NCI-H82 treated with DMSO at 0.1 percent for 48 hours (cell line): Measurements from ENCODE around the gene PLEKHF1.
A peak's percentile ranks its signal among the peaks of the same experiment; 100 is the strongest.
"Not testable (repeated sequence)": the region's sequence is repeated elsewhere in the genome, so short reads cannot be mapped to it uniquely, and the experiment has no call there.

ENCODE experiments used
- DNase-seq: peaks from one replicate; lab custom pipeline; 2025; ENCODE audit not compliant: unreplicated experiment; lab: John Stamatoyannopoulos, UW

PLEKHF1 gene

DNA sequence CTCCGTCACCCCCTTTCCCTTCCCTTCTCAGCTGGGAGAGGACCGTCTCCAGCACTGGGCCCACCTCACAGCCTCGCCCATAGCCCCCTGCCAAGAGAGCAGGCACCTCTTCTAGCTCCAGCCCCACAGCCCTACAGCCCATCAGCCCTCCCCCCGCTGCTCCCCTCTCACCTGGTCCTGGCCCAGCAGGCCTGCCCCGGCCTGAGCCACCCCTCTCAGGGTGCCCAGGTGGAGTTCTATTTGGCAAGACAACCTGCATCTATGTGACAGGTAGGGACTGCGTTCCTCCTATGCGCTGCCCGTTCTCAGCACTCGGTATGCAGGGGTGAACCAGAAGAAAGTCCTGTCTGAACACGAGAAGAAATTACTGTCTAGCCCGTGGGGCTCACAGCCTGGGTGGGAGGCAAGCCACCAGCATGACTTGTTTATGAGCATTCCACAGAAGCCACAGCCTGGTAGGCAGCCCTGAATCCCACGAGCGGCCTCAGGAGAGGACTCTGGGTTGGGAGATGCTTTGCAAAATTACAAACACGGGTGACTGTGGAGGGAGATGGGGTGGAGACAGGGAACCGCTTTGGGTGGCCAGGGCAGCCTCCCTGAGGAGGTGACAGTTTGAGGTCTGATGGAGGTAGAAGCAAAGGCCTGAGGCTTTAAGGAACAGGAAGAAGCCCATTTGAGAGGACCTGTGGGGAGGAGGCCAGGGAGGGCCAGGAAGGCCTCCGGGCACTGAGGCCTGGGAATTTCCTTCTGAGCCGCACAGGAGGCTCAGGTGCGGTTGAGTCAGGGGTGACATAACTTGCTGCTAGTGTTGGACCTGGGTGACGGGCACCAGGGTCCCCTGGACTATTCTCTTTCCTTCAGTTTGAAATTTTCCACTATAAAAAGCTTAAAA is 1.2 kb upstream of the PLEKHF1 start:
- no peak for DNase-seq

- DNase-seq, result no peak
These were observed 477 bp upstream of the PLEKHF1 start for GRCh38 chr19:29664753-29665214.

DNA sequence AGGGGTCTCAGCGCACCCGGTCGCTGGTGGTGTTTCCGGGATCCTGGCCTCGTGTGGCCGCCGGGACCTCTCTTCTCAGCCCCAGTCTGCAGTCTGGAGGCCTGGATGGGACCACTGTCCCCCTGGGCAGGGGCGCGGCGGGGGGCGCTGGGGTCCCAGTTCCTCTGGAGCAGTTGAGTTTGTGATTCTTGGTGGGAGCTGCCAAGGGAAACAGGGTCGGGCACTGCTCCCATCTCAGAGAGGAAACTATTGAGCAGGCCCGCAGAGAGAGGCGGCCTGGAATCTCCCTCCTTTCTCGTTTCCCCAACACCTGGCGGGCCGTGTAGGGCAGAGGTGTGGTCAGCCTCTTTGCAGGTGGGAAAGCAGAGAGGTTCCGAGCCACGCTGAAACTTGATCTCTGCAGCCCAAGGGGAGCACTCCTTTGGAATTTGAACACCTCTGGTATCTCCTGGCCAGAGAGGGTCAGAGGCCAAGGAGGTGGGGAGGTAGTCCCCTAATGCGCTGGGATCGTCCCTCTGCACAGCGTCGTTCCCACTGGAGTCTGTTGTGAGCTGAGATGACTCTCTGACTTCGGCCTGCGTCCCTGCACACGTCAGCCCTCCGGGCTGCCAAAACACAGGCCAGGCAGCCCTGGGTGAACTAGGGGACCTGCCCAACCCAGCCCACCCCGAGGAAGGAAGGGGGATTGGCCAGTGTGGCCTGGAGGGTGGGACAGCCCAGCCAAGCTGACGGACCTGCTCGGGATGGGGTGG is 741 bp downstream of the PLEKHF1 start:
- no peak for DNase-seq

DNA sequence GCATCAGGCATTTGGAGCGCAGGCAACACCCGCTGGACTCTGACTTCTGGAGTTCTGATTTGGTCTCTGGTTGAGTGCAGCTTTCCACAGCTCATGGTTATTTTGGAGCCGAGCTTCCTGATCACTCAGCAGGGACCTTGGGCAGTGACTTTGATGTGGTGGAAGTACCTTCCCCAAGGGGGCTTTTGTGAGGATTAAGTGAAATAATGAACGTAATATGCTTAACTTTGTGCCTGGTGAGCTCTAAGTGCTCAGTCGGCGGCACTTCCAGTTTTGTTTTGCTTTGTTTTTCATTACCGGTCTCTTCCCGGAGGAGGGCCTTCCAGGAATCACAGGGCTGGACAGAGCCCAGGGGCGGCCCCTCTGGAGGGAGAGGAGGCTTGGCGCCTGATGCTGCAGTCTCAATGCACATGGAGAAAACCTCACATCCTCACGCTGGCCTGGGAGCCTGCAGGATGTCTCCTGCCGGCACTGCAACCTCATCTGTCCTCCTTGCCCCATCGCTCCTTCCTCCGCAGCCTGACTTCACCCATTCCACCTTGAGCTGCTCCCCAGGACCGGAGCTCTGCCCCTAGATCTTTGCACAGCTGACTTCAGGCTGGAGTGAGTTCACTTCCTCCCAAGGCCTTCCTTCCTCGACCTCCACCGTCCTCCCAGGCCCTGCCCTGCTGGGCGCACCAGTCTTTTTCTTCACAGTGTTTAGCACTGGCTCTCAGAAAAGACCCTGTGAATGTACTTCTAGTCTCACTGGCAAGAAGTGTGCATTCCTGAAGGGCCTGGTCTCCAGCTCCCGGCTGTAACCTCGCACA is 1.5 kb downstream of the PLEKHF1 start:
- DNase-seq, result peak; percentile 38

DNA sequence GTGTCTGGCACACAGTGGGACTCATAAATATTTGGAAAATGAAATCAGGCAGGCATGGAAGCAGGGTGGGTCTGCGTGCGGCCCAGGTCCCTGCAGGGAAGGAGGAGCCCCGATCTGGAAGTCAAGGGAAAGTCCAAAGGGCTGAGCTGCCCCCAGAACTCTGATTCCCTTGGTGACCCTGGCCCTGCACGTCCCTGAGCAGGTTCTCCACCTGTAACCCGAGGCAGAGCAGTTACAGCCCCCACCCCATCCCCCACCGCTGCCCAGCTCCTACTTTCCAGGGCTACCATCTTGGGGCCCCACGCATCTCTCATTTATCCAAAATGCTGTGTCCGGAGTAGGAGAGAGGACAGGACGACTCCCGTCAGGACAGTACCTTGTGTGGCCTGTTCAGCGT is 2.1 kb downstream of the PLEKHF1 start:
- no peak for DNase-seq

- no peak for DNase-seq
These were observed 2.7 kb downstream of the PLEKHF1 start for GRCh38 chr19:29667901-29668341.

DNA sequence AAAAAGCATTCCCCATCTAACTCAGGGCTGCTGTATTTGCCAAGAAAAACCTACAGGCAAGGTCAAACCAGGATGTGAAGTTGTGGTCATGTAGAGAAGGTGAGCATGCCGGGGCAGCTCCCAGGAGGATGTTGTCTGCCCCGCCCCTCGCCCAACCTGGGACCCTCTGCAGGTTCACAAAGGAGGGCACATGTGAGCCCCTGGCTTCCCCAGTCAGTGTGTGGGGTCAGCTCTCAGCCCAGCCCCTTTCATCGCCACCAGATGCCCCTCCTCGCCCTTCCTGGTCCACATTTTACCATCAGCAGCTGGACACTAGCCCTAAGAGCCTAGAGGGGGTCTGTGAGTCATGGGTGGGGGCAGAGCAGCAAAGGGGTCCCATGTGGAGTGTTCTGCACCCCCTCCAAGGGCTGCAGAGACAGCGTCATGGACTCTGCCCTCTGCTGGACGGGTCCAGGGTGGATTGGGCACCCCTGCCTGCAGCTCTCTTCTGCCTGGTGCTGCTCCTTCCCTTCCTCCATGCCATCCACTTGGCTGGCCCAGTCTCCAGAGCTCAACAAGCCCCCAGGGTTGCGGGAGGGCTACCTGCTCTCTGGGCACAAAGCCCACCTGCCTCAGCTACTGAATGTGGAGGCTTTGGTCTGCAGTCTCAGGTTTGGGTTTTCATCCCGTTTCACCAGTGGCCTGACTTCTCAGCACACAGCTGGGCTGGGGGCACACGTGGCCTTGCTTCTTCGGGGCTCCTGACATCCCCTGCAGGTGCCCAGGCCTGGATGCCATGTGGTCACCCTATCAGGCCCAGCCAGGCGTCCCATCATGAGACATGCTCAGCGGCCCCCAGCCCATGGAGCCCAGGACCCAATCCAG is 3.7 kb downstream of the PLEKHF1 start:
- no peak for DNase-seq

- DNase-seq, result no peak
These were observed 5.0 kb downstream of the PLEKHF1 start for GRCh38 chr19:29670255-29670654.

DNA sequence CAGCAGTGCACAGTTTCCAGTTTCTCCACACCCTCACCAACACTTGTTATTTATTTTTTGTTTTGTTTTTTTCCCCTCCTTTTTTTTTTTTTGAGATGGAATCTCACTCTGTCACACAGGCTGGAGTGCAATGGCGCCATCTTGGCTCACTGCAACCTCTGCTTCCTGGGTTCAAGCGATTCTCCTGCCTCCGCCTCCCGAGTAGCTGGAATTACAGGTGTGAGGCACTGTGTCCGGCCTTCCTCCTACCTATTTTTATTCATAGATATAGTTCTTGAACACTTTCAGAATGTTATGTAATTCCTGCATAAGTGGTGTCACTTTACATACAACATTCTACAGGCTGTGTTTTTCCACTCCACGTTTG is 5.7 kb downstream of the PLEKHF1 start:
- not testable (repeated sequence) for DNase-seq

DNA sequence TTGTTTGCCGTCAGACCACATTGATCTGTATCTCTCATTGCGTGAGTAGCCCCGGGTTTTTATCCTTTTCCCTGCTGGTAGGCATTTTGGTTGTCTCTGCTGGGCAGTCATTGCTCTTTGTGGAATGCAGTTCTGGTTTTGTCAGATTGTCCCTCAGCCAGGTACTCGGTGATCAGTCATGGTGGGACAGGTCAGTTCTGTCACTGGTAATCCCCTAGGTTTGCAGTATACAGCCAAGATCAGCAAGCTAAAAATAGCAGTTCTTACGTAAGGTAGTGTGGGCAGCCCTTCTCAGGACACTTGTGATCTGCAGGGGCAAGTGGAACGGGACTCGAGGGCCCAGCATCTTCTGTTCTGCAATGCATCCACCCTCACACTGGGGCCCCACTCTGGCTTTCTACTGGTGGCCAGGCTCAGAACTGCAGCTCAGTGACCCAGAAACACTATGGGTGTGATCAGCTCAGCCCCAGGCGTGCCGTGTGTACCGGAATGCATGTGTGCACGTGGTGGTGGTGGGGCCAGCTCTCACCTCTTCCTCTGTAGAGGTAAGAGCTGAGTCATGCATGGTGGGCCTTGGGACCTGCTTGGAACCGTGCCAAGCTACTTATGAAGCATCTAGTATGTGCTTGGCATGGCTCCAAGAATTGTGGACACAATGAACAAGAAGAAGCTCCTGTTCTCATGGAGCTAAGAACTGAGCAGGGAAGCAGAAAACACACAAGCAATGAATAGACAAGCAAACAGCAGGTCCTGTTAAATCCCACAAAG is 6.3 kb downstream of the PLEKHF1 start:
- no peak for DNase-seq

DNA sequence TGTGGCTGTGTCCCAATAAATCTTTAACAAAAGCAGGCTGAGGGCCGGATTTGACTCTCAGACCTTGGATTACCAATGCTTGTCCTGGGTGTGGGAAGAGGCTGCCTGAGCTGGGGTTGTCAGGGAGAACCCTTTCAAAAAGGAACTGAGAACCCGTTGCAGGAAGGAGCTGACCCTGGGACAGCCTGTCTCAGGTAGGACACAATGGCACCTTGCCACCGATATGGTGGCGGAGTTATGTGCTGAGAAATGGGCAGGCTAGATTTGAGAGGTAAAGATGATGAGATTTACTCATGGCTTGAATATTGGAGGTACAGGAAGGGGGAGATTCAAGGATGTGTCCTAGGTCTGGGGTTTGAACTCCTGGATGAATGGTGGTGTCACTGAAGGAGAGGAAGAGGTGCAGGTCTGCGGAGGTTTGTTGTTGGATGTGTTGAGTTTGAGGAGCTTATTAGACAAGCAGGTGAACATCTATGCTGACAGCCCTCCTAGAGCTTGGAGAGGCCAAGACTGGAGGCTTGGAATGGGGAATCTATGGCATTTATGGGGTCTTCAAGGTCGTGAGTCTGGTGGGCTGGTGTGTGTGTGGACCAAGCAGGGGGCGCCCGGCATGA is 7.2 kb downstream of the PLEKHF1 start:
- no peak for DNase-seq

DNA sequence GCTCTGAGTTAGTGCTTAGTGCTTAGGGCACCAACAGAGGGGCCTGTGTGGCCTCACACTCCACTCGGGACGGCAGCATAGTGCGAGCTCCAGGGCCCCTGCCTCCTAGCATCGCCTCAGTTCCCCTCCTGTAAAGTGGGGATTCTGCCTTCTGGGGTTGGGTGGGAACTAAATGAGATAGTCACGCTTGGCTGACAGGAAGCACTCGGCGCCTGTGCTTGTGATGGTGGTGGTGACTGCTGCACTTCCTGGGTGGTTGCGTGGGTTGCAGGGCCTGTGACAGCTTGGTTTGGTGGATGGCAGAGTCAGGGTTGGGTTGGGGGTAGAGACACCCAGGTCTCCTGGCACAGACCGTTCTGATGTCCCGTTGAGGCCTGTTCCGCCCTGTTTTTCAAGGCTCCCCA is 7.7 kb downstream of the PLEKHF1 start:
- no peak for DNase-seq

- DNase-seq, result no peak
These were observed 8.4 kb downstream of the PLEKHF1 start for GRCh38 chr19:29673451-29674371.

GRCh38 chr19:29674374-29675119 is 9.3 kb downstream of the PLEKHF1 start:
- DNase-seq, result no peak

DNA sequence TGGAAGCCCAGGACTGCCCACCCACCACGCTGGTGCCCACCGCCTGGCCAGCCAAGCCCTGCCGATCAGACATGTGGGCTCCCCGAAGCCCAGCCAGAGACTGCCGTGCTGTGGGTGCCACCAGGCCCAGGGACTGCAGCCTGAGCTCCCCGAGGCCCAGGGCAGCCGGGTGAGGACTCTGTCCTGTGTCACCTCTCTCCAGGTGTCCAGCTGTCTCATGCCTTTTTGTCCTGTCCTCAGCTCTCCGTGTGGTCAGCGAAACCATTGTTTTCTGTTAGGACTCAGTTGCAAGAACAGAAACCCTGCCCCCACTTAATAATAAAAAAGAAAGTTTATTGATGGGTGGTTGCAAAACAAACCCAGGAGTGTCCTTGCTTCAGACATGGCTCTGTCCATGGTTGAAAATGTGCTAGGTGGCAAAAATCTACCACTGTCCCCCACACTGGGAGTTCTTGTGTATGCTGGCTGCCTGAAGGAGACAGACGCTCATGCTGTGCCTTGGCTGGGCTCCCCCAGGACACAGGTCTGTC is 9.9 kb downstream of the PLEKHF1 start:
- no peak for DNase-seq

DNA sequence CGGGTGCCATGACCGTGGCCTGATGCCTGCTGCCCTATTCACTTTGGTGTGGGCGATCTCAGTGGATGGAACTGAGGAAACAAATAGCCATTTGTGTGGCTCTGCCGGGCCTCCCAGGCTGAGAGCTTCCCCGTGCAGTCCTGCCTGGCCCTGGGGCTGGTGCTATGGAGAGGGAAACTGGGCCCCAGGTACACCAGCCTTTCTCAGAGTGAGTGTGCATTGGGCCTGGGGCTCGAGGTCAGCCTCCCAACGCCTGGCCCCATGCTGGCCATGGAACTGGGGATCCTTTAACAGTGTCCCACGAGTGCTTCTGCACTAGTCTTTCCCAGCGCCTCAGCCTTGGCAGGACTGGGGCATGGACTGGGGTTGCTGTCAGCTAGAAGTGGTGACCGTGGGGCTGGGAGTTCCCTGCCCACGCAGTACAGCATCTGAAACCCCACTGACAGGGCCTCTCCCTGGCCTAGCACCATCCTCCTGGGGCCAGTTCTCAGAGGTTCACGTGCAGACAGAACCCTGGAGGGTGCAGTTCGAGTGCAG is 10.5 kb downstream of the PLEKHF1 start:
- DNase-seq, result no peak

- no peak for DNase-seq
These were observed 11.3 kb downstream of the PLEKHF1 start for GRCh38 chr19:29676586-29676985.
